Endothelial cell of umbilical vein (primary cell): ENCODE data around the gene RNF186. TPM values are rescaled to one million over a fixed set of nuclear protein-coding genes. Genes with fewer than 3 reads are reported as not detected.

Source experiments
- BruUV-seq: library from RNA; stranded (reverse); fragments of 400-500 nt; replicated peaks from 2 replicates; lab custom pipeline; 2021; lab: Mats Ljungman, UMichigan
- CTCF ChIA-PET: fragments of 300-600, 350-600 bp; sonication (Branson Sonifier 250); formaldehyde crosslinking; loops from one replicate; lab custom pipeline; 2021; ENCODE audit warnings: antibody characterized with exemption, inconsistent platforms; lab: Charles Lee
- POLR2A ChIA-PET: fragments of 300-600, 350-600 bp; sonication (Branson Sonifier 250); formaldehyde crosslinking; loops from one replicate; lab custom pipeline; 2021; ENCODE audit warnings: antibody characterized with exemption, inconsistent platforms; lab: Charles Lee
- DNase-seq: peaks from one replicate; pipeline ENCODE4 v3.0.0-alpha.2; 2011; ENCODE audit warnings: low read depth, low spot score
- FAIRE-seq: peaks from 2 replicates; lab custom pipeline; 2011; peaks lifted over from hg19 to GRCh38; lab: Jason Lieb, UNC
- H2AFZ ChIP-seq: 2 replicates; pipeline ENCODE4 v1.6.0; 2012; ENCODE audit warnings: low read depth, low read length, control low read depth, inconsistent platforms
- H3K27ac ChIP-seq: 2 replicates; pipeline ENCODE4 v1.5.1; 2011; ENCODE audit warnings: low read depth, mild to moderate bottlenecking, control low read depth, low read length, moderate library complexity; ENCODE audit not compliant: insufficient read depth
- H3K27me3 ChIP-seq, 2 experiments: 2 replicates each; pipeline versions ENCODE4 v1.6.0 to v1.6.1; 2011; ENCODE audit warnings: low read length in 2 of 2, mixed read lengths in 1 of 2; ENCODE audit not compliant: control insufficient read depth in 2 of 2, insufficient read depth in 2 of 2
- H3K36me3 ChIP-seq, 2 experiments: 2 replicates in 1 of 2; 3 replicates in 1 of 2; pipeline ENCODE4 v1.5.1; 2011; ENCODE audit warnings: low read length in 2 of 2, mild to moderate bottlenecking in 1 of 2, moderate library complexity in 1 of 2; ENCODE audit not compliant: control insufficient read depth in 2 of 2, insufficient read depth in 2 of 2; ENCODE audit errors: extremely low read depth in 1 of 2
- H3K4me1 ChIP-seq: 3 replicates; pipeline ENCODE4 v1.5.1; 2011; ENCODE audit warnings: mild to moderate bottlenecking, low read length; ENCODE audit not compliant: control insufficient read depth, insufficient read depth; ENCODE audit errors: extremely low read depth
- H3K4me2 ChIP-seq: 2 replicates; pipeline ENCODE4 v1.6.1; 2011; ENCODE audit warnings: low read length, control low read depth, mixed read lengths; ENCODE audit not compliant: insufficient read depth
- H3K4me3 ChIP-seq, 3 experiments: fragments of 200-600 bp in 1 of 3; sonication (generic), shearing (Covaris generic) in 1 of 3; replicated peaks in 1 of 3; 2 replicates each; pipeline ENCODE4 v1.5.1; 2011 to 2016; ENCODE audit warnings: control low read depth in 3 of 3, low read length in 3 of 3, mild to moderate bottlenecking in 2 of 3, inconsistent platforms in 1 of 3, low read depth in 1 of 3, moderate library complexity in 1 of 3; ENCODE audit not compliant: insufficient read depth in 1 of 3
- H3K79me2 ChIP-seq: 2 replicates; pipeline ENCODE4 v1.6.0; 2012; ENCODE audit warnings: low read length, inconsistent platforms; ENCODE audit not compliant: control insufficient read depth, insufficient read depth
- H3K9ac ChIP-seq: replicated peaks from 2 replicates; pipeline ENCODE3; 2011; ENCODE audit warnings: low read length, control low read depth; ENCODE audit not compliant: insufficient read depth; ENCODE audit errors: extremely low read depth
- H3K9me1 ChIP-seq: replicated peaks from 3 replicates; pipeline ENCODE4 v1.6.0; 2011; ENCODE audit warnings: mild to moderate bottlenecking, low read length; ENCODE audit not compliant: control insufficient read depth, insufficient read depth; ENCODE audit errors: extremely low read depth
- H3K9me3 ChIP-seq: replicated peaks from 2 replicates; pipeline ENCODE4 v1.5.1; 2012; ENCODE audit warnings: low read length, inconsistent platforms; ENCODE audit not compliant: control insufficient read depth, insufficient read depth
- H4K20me1 ChIP-seq: replicated peaks from 2 replicates; pipeline ENCODE3; 2011; ENCODE audit warnings: mild to moderate bottlenecking, low read length; ENCODE audit not compliant: control insufficient read depth, insufficient read depth; ENCODE audit errors: extremely low read depth
- EZH2 ChIP-seq: IDR thresholded peaks from 2 replicates; pipeline ENCODE4 v1.6.1; 2012; ENCODE audit warnings: borderline replicate concordance, low read depth, mild to moderate bottlenecking, moderate library complexity, low read length, inconsistent platforms; ENCODE audit not compliant: severe bottlenecking
- FOS ChIP-seq: IDR thresholded peaks from 2 replicates; pipeline ENCODE4 v1.6.1; 2011; ENCODE audit warnings: mild to moderate bottlenecking, low read length, moderate library complexity, borderline replicate concordance; ENCODE audit not compliant: insufficient read depth
- GATA2 ChIP-seq: IDR thresholded peaks from 2 replicates; pipeline ENCODE4 v1.7.0; 2011; ENCODE audit warnings: low read depth, mild to moderate bottlenecking, moderate library complexity, mixed read lengths, low read length; ENCODE audit not compliant: insufficient read length, insufficient read depth
- MYC ChIP-seq: IDR thresholded peaks from one replicate; pipeline ENCODE4 v1.6.1; 2011; ENCODE audit warnings: mild to moderate bottlenecking, low read depth, low read length
- POLR2A ChIP-seq: IDR thresholded peaks from 2 replicates; pipeline ENCODE4 v1.6.1; 2012; ENCODE audit warnings: low read depth, mild to moderate bottlenecking, control low read depth, low read length
- POLR2AphosphoS5 ChIP-seq: IDR thresholded peaks from 2 replicates; pipeline ENCODE4 v1.6.1; 2012; ENCODE audit warnings: low read depth, mild to moderate bottlenecking, control low read depth, low read length, moderate library complexity; ENCODE audit not compliant: insufficient read depth
- dilution Hi-C: fragments of 300-500 bp; cut with MboI; formaldehyde crosslinking; loops from one replicate; pipeline ENCODE4 v1.15.0; 2019; ENCODE audit warnings: low sequenced_read_pairs; ENCODE audit not compliant: extremely low pct_ligation_motif_present
- intact Hi-C: fragments of 100-400 bp; cut with micrococcal nuclease; formaldehyde crosslinking; loops from one replicate; pipeline ENCODE4 v1.10.0; 2022
- polyA plus RNA-seq, 4 experiments: library from polyadenylated mRNA; depleted of rRNA in 3 of 4; stranded (reverse) in 3 of 4; unstranded in 1 of 4; fragments of >200 nt; gene quantifications; 2 replicates each; pipeline versions ENCODE4 v1.2.1 to v1.2.3, GENCODE V29; 2011 to 2012; ENCODE audit warnings: missing spikeins in 1 of 4
- total RNA-seq: library from RNA; stranded (reverse); gene quantifications from 2 replicates; pipeline ENCODE4 v1.2.3, GENCODE V29; 2021
- TF ChIP-seq, protein P1 (sequence below): IDR thresholded peaks from 2 replicates; pipeline ENCODE4 v1.6.1; 2011; ENCODE audit not compliant: insufficient read depth, insufficient read length
- TF ChIP-seq, protein P2 (sequence below), 2 donors: IDR thresholded peaks; 1 replicate in 1 of 2; 2 replicates in 1 of 2; pipeline ENCODE4 v1.5.1; 2011; ENCODE audit warnings: low read length in 2 of 2, mild to moderate bottlenecking in 2 of 2, moderate library complexity in 2 of 2, control low read depth in 1 of 2, inconsistent platforms in 1 of 2, low read depth in 1 of 2; ENCODE audit not compliant: insufficient read depth in 1 of 2; ENCODE audit errors: extremely low read depth in 1 of 2

Gene RNF186
- total and polyA plus RNA-seq, 2 donors (not counting 3 experiments of a cell fraction or from before 2014, with no cell fraction given) = not detected

DNA sequence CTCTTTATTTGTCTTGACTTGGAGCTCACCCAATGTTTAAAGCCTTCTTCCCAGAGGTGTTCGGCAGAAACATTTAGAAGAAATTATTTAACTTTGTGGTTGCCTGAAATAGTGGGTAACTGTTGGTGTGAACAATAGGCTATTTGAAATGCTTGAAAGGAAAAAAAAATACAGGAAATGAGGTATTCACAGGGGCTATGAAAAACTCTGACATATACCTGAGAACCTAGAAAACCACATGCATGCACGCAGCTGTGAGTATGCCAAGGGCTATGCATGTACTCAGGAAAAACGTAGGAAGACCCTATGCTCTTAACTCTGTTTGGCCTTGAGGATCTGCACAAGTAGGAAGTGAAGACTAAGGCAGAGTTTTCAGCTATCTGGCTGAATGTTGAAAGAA, 16.4 kb upstream of the RNF186 start:
- FAIRE-seq (no peak), DNase-seq (no peak)
- H3K27me3 ChIP-seq = peaks cover 0 to 3% of the 10 kb centered on the region in 2 experiments
- ChIA-PET CTCF (interaction anchor here (1.0 kb wide), 1 partner anchor 18 kb away, joined by 3 read pairs; no protein-coding TSS in a partner anchor), POLR2A (no interaction called here)
- no peaks in the 10 kb centered on the region for H3K79me2 ChIP-seq
- no peaks in the 10 kb centered on the region for H4K20me1 ChIP-seq
- no peak overlapping the region for H3K9ac ChIP-seq
- H3K4me1 ChIP-seq = no peaks in the 10 kb centered on the region
- no peak for TF ChIP-seq MYC
- no peak for TF ChIP-seq POLR2AphosphoS5
- no peak for TF ChIP-seq POLR2A
- TF ChIP-seq FOS = no peak
- TF ChIP-seq, protein P1, sequence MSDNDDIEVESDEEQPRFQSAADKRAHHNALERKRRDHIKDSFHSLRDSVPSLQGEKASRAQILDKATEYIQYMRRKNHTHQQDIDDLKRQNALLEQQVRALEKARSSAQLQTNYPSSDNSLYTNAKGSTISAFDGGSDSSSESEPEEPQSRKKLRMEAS = no peak
- H2AFZ ChIP-seq = no peak overlapping the region
- H3K27ac ChIP-seq = no peak overlapping the region
- intact Hi-C loops (no loop called here), dilution Hi-C loops (no loop called here)
- H3K36me3 ChIP-seq = no peaks in the 10 kb centered on the region
- no TSS peak for BruUV-seq
- no peak overlapping the region for H3K4me3 ChIP-seq
- H3K9me3 ChIP-seq = no peaks in the 10 kb centered on the region
- H3K4me2 ChIP-seq = no peak overlapping the region
- no peaks in the 10 kb centered on the region for H3K9me1 ChIP-seq

- CTCF ChIA-PET = no interaction called here
- no peak for TF ChIP-seq POLR2A
- TF ChIP-seq, protein P2, sequence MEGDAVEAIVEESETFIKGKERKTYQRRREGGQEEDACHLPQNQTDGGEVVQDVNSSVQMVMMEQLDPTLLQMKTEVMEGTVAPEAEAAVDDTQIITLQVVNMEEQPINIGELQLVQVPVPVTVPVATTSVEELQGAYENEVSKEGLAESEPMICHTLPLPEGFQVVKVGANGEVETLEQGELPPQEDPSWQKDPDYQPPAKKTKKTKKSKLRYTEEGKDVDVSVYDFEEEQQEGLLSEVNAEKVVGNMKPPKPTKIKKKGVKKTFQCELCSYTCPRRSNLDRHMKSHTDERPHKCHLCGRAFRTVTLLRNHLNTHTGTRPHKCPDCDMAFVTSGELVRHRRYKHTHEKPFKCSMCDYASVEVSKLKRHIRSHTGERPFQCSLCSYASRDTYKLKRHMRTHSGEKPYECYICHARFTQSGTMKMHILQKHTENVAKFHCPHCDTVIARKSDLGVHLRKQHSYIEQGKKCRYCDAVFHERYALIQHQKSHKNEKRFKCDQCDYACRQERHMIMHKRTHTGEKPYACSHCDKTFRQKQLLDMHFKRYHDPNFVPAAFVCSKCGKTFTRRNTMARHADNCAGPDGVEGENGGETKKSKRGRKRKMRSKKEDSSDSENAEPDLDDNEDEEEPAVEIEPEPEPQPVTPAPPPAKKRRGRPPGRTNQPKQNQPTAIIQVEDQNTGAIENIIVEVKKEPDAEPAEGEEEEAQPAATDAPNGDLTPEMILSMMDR (IDR thresholded peaks at IDR 0.05; ENCODE audit: extremely low read depth in 1 of 2, insufficient read depth in 1 of 2, low read depth in 1 of 2, low read length in 2 of 2) = no peak
- no peak for TF ChIP-seq MYC
- TF ChIP-seq, protein P1 = no peak
- TF ChIP-seq EZH2 = no peak
- TF ChIP-seq FOS = no peak
- TF ChIP-seq GATA2 = no peak
- dilution Hi-C loops = no loop called here
Observed at GRCh38 chr1:19828546-19828945, 13.5 kb upstream of the RNF186 start.

More at GRCh38 chr1:19828546-19828945, 13.5 kb upstream of the RNF186 start:
- H3K27me3 ChIP-seq = peaks cover 0 to 3% of the 10 kb centered on the region in 2 experiments
- no peak overlapping the region for H3K4me2 ChIP-seq
- BruUV-seq = no TSS peak
- no peak overlapping the region for H2AFZ ChIP-seq
- intact Hi-C loops = no loop called here
- H3K79me2 ChIP-seq = no peaks in the 10 kb centered on the region
- H3K9ac ChIP-seq = no peak overlapping the region
- no peak for DNase-seq
- H3K4me3 ChIP-seq = no peak overlapping the region
- no peak overlapping the region for H3K27ac ChIP-seq
- no peaks in the 10 kb centered on the region for H3K36me3 ChIP-seq
- POLR2A ChIA-PET = no interaction called here
- no peaks in the 10 kb centered on the region for H3K9me1 ChIP-seq
- no peak for FAIRE-seq
- no peaks in the 10 kb centered on the region for H3K4me1 ChIP-seq
- no peaks in the 10 kb centered on the region for H4K20me1 ChIP-seq
- no peaks in the 10 kb centered on the region for H3K9me3 ChIP-seq
